CD4-positive, alpha-beta T cell treated with Interleukin-15 for 4 hours (primary cell): ENCODE data around the gene STMN1.
A peak's percentile ranks its signal among the peaks of the same experiment; 100 is the strongest.
"Not testable (repeated sequence)": the region's sequence is repeated elsewhere in the genome, so short reads cannot be mapped to it uniquely, and the experiment has no call there.

Experiments used
- DNase-seq: peaks from one replicate; pipeline ENCODE4 v3.0.0-alpha.2; 2020; ENCODE audit warnings: low spot score

Gene STMN1

DNA sequence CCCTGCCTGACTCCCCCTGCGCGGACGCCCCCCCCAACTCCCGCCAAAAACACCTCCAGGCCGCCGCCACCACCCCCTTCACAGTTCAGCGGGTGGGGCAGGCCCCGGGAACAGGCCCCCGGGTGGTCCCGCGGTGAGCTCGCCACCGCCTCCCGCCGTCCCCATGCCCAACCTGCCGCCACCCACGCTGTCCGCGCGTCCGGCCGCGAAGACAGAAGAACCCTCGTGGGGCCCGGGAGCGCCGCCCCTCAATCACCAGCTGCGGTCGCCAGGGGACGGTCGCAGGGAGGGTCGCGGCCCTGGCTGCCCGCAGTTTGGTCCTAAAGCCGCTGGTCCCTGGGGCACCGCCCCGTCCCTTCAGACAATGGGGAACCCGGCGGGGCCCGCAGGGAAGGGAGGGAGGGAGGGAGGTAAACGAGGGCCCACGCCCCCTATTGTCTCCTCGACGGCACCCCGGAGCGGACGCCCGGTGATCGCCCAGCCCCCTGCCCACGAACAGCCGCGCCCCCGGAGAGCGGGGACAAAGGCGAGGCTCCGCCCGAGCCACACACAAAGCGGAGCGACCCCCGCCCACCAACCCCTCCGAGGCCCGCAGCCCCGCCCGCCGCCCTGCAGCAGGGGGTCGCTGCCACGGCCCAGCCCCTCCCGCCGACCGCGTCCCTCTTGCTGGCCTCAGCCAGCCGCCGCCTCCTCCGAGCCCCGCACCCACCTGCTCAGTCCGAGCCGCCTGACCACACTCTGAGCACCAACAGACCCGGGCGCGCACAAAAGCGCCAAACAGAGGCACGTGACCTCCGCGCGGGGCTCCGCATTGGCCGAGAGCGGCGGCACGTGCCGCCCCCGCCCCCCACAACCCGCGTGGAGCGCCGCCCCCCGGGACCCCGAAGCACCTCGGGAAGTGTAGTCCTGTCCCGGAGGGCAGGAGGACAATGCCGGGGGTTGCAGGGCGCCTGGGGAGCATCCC, at the start of gene STMN1:
Gene STMN1 (minus strand): TSS at position 740 of the 964 bp plus-strand sequence. CDS start 1,743 bp downstream, outside the sequence.
- peak; percentile 88 for DNase-seq

GRCh38 chr1:25955553-25955952, 49.3 kb upstream of the STMN1 start:
- DNase-seq, result no peak

GRCh38 chr1:25954282-25954938, 48.2 kb upstream of the STMN1 start:
- no peak for DNase-seq

- no peak for DNase-seq
Observed at GRCh38 chr1:25952841-25953401, 46.7 kb upstream of the STMN1 start.

DNA sequence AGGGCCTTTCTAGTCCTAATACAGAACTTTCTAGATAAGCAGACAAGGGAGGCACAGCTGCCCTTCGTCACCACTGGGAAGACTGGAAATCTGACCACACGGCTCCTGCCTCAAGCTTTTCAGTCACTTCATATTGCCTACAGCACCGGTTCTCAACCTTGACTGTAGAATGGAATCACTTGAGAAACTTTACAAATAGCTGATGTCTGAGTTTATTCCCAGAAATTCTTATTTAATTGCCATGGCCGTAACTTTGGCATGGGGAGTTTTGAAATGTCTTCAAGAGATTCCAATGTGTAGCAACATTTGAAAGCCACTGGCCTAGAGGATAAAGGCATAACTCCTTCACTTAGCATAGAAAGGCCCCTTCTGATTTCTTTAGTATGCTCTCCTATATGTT, 42.4 kb upstream of the STMN1 start:
- no peak for DNase-seq

DNA sequence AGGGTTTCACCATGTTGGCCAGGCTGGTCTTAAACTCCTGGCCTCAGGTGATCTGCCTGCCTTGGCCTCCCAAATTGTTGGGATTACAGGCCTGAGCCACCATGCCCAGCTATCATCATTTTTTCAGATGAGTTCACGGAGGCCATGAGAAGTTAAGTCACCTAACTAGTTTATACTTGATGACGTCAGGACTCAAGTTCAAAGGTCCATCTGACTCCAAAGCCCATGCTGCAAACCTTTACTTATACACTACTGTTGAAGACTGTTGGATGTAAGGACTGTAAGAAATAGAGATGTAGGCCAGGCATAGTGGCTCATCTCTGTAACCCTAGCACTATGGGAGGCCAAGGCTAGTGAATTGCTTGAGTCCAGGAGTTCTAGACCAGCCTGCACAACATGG, 40.8 kb upstream of the STMN1 start:
- no peak for DNase-seq

DNA sequence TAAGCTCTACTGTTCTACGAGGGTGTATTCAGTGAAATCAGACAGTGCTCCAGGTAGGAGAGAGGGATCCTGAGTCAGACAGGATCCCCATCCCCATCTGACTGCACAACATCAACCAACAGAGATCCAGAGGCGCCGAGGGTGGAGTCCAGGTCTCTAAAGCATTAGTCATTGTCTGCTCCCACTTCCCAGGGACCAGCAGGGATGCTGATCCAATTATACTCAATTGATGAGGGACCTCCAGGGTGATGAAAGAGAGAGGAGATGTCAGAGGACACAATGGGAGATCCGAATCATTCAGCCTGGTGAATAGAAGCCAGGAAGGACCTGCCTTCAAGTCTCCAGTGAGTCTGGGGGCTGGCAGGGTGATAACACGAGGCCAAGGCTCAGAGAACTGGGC, 39.5 kb upstream of the STMN1 start:
- DNase-seq, result no peak

GRCh38 chr1:25944986-25945385, 38.8 kb upstream of the STMN1 start:
- DNase-seq, result no peak

- not testable (repeated sequence) for DNase-seq
Observed at GRCh38 chr1:25943511-25943910, 37.3 kb upstream of the STMN1 start.

- DNase-seq, result no peak
Observed at GRCh38 chr1:25936947-25937346, 30.7 kb upstream of the STMN1 start.

GRCh38 chr1:25933479-25934365, 27.5 kb upstream of the STMN1 start:
- DNase-seq, result no peak

DNA sequence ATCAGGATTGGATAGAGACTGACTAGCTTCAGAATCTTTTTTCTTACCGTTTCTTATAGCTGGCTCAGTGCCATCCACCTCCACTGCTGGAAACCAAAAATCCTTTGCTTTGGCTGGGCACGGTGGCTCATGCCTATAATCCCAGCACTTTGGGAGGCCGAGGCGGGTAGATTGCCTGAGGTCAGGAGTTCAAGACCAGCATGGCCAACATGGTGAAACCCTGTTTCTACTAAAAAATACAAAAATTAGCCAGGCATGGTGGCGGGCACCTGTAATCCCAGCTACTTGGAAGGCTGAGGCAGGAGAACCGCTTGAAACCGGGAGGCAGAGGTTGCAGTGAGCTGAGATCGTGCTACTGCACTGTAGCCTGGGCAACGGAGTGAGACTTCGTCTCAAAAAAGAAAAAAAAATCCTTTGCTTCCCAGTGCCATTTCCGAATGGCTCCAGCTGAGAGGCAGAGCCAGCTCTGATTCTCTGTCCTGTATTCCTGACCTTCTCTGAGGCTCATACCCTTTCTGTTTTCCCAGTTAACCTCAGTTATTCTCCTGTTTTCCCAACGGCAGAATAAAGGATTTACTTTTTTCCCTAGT, 26.7 kb upstream of the STMN1 start:
- DNase-seq, result not testable (repeated sequence)

GRCh38 chr1:25932321-25932720, 26.1 kb upstream of the STMN1 start:
- DNase-seq, result no peak

- no peak for DNase-seq
Observed at GRCh38 chr1:25929016-25929415, 22.8 kb upstream of the STMN1 start.

DNA sequence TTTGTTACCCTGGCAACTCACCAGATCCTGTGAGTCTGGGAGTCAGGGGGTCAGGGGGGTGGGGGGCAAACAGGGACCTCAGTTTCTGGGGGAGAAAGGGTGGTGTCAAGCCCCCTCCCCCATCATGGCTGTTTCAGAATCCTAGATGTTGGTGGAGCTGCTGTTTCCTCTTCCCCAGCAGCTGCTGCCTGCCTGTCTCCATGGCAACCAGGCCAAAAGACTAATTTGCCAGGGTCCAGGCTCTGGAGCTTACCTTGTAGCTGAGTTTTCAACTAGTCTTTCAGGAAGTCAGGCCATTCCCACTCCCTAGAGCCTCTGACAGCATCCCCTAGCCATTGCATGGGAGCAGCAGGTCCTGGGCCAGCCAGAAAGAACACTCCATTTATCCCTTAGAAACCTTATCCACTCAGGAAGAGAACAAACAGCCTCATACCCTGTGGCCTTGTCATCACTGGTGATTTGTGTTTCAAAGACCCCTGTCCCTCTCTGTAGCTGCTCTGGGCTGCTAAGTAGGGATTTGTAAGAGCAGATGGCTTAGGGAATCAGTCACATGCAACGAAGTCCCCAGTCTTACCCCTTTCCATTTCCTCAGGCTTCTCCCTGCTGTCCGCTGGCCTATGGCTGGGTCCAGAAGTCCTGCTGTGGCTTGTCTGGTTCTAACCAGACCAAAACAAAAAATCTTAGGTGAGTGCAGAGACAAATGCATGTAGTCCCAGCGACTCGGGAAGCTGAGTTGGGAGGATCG, 21.5 kb upstream of the STMN1 start:
- DNase-seq, result no peak

- DNase-seq, result no peak
Observed at GRCh38 chr1:25926731-25927496, 20.7 kb upstream of the STMN1 start.

DNA sequence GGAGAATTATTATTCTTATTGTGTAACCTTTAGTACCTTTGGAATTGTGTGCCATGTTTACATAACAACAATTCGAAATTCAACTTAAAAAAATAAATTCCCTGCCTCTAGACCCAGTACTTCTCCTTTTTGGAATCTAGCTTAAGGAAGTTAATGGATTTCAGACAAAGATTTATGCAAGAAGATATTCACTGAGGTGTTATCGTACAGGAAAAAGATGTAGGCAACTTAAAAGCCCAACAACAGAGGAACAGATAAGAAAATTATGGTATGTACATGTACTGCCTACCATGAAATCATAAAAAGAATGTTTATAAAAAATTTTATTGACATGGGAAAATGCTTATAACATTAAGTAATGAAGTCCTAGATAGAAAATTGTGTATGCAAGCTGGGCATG, 18.2 kb upstream of the STMN1 start:
- no peak for DNase-seq

DNA sequence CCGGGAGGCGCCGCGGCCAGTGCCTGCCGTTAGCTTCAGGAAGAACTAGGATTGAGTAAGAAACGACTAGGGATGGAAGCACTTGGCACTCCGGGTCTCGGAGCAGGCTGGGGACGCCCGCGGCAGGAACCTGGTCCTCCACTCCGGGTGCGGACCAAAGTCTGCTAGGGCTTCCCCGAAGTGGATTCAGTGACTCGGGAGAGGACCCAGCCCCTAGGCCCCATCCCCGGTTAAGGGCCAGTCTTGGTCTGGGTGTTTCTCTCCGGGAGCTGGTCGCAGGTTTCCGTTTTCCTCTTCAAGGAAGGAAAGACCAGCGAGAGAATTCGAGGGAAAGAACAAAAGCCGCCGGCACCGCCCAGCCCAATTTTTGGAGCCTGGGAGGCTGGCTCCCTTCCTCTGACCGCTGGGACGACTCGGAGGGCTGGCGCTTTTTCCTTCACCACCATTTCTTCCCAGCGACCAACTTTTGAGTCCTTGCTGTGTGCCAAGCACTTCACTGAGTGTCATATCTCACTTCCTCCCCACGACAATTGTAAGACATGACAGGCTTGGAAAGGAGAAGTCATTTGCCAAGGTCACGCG, 16.8 kb upstream of the STMN1 start:
- no peak for DNase-seq
